SH-SY5Y (cell line): Measurements from ENCODE around the gene MAP2K2.

ENCODE experiments used
- GATA2 ChIP-seq: IDR thresholded peaks from 2 replicates; pipeline ENCODE4 v1.6.1; 2011; ENCODE audit warnings: mild to moderate bottlenecking, low read depth, low read length
- GATA3 ChIP-seq: IDR thresholded peaks from 2 replicates; pipeline ENCODE4 v1.6.1; 2011; ENCODE audit warnings: low read depth, mild to moderate bottlenecking, low read length, moderate library complexity

Gene MAP2K2

GRCh38 chr19:4123615-4124568 lies at the start of gene MAP2K2:
MAP2K2 (minus strand) TSS chr19:4124122; CDS start chr19:4123875, 247 bp downstream.
- TF ChIP-seq GATA3 (no peak), GATA2 (no peak)

- TF ChIP-seq GATA3 (no peak), GATA2 (no peak)
These were observed 49.0 kb upstream of the MAP2K2 start for GRCh38 chr19:4172861-4173473.

DNA sequence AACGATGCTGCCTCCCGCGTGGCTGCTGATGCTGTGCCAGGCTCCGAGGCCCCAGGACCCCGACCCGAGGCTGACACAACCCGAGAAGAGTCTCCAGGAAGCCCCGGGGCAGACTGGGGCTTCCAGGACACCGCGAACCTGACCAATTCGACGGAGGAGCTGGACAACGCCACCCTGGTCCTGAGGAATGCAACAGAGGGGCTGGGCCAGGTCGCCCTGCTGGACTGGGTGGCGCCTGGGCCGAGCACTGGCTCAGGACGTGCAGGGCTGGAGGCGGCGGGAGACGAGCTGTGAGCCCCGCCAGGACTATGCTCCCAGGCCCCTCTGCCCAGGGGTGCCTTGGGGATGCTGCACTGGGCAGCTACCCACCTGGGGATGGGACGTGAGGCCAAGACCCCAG lies 47.8 kb upstream of the MAP2K2 start:
- no peak for TF ChIP-seq GATA3
- no peak for TF ChIP-seq GATA2

DNA sequence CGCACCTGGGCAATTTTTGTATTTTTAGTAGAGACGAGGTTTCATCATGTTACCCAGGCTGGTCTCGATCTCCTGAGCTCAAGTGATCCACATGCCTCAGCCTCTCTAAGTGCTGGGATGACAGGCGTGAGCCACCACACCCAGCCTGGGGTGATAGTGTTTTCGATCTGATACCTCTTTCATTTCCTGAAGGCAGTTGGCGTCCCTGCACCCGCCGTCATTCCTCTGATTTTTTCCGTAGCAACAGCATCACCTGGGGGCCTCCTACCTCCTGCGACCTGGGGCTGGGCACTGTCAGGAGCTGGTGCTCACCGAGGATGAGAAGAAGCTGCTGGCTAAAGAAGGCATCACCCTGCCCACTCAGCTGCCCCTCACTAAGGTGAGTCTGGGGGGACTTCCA lies 40.3 kb upstream of the MAP2K2 start:
- TF ChIP-seq GATA2 (no peak), GATA3 (no peak)

GRCh38 chr19:4161415-4162077 lies 37.6 kb upstream of the MAP2K2 start:
- TF ChIP-seq GATA2 = no peak
- TF ChIP-seq GATA3 = no peak

DNA sequence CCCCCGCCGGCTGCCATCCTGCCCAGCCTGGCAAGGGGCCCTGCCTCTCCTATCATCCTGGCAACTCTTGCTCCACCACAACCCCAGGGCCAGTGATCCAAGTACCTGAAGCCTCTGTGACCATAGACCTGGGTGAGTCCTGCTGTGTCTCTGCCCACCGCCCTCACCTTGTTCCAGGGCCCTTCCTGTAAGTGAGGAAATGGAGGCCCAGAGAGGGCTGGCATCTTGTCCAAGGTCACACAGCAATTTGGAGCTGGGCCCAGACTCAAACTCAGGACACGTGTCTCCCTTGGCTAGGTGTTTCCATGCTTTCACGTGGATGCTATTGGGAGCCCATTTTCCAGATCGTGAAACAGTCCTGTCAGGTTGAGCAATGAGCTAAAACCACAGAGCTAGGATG lies 33.2 kb upstream of the MAP2K2 start:
- TF ChIP-seq GATA2 = no peak

GRCh38 chr19:4154571-4155312 lies 30.8 kb upstream of the MAP2K2 start:
- TF ChIP-seq GATA2 (no peak), GATA3 (no peak)

DNA sequence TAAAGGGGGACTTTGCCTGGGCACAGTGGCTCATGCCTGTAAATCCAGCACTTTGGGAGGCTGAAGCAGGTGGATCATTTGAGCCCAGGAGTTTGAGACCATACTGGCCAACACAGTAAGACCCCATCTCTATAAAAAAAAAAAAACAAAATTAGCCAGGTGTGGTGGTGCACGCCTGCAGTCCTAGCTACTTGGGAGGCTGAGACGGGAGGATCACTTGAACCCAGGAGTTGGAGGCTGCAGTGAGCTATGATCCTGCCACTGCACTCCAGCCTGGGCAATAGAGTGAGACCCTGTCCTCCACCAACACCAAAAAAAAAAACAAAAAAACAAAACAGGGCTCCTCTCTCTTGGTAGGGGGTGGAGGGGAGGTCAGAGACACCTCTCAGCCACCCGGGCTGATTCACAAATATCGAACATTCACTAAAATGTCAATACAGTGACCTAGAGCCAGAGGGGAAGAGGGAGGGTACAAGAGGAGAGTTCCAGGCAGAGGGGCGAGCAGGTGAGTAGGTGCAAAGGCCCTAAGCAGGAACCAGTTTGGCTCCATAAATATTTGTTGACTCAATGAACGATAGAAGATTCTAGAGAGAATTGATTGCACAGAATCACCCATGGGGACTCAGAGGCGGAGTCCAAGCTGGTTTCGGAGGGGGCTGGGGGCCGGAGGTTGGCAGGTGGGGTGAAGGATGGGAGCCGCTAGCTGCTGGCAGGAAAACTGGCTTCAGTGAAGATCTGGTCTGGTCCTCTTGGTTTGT lies 28.5 kb upstream of the MAP2K2 start:
- TF ChIP-seq GATA2 (no peak), GATA3 (no peak)

- TF ChIP-seq GATA2 = no peak
These were observed 27.7 kb upstream of the MAP2K2 start for GRCh38 chr19:4151623-4152022.

DNA sequence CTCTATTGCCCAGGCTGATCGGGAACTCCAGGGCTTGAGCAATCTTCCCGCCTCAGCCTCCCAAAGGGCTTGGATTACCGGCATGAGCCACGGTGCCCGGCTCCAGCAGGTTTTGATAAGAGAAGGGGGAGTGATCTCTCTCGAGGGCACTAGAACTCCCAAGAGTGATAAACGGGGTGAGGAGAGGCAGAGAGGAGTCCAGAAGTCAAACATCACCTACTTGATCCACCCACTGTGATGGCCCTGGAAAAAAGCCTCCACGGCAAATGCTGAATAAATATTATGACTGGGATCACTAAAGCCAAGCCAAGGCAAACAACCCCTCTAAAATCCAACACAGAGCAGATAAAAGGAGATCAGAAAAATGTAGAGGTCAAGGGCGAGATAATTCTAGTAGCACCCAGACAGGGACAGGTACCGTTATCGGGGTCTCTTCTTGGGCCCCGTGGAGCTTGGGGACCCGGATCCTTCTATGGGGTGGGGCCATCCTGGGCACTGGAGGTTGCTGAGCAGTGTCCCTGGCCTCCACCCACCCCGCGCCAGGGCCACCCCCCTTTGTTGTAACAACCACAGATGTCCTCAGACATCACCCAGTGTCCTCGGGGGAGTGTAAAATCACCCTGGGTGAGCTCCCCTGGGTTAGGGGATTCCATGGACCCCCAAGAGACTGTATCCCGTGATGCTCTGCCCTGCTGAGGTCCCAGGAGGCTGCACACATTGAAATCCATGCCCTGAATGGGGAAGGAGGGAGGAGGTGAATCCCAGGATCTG lies 25.8 kb upstream of the MAP2K2 start:
- TF ChIP-seq GATA2 = no peak
- no peak for TF ChIP-seq GATA3

DNA sequence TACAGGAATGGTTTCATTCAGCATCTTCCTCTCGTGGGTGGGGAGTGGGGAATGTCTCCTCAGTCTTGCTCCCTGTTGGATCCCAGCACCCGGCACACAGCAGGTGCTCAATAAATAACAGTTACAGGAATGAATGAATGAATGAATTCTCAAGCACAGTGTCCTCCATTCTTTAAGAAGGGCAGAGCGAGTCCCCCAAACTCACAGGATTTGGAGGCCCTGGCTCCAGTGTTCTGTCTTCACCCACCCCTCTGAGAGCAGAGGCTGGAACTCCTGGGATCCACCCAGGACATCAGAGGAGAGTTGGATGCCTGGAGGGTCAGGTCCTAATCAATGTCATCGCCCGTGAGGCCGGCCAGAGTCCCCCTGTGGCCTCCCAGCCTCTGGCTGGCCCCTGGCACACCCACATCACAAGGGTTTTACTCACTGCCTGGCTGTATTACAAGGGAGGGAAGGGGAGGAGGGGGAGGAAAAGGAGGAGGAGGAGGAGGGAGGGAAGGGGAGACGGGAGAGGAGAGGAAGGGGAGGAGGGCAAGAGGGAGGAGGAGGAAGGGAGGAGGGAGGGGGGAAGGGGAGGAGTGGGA lies 20.8 kb upstream of the MAP2K2 start:
- TF ChIP-seq GATA2 = no peak
- no peak for TF ChIP-seq GATA3

DNA sequence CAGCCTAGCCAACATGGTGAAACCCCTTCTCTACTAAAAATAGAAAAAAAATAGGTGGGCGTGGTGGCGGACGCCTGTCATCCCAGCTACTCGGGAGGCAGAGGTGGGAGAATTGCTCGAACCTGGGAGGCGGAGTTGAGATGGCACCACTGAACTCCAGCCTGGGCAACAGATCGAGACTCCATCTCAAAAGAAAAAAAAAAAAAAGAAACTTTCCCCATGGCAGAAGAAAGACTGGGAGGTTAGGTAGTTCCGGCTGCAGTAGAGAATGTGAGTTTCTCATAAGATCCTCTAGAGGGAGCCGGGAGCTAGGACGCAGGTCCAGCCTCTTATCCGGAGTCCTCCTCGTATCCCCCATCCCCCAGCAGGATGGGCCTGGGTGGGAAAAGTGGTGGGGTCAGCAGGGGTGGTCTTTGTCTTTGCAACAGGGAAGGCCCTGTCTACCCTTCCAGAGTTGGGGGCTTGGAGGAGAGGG lies 16.4 kb upstream of the MAP2K2 start:
- no peak for TF ChIP-seq GATA3
- no peak for TF ChIP-seq GATA2
